ENCODE measurements around the gene CDNF. TPM values are rescaled to one million over a fixed set of nuclear protein-coding genes. Genes with fewer than 3 reads are reported as not detected.

The CDNF gene
- polyA plus RNA-seq, 1 donor (not counting 4 experiments of a cell fraction or from before 2014, with no cell fraction given) = 1.4 TPM

DNA sequence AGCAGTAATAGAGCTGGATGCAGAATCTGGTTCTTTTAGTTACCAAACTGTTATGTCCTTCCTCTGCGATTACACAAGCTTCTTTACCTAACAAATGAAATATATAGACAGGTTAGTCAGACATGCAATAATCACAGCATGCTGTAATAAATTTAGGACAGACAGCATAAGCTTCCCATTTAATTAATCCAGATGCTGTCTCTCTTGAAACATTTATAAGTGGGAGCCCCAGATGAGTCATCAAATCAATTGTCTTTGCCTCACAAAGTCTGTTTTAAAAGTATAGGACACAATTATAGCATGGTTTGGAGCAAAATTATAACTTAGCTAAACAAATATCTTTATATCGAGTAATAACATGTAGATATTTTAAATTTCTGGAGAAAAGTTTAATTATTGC, 1.6 kb downstream of the CDNF start:
- DNase-seq (ENCODE audit: low read depth, low spot score) (no peak), FAIRE-seq (no peak)
- Histone ChIP-seq H2AFZ (ENCODE audit: control insufficient read depth, low read length) (no peak overlapping the region), H3K9me1 (ENCODE audit: control insufficient read depth, extremely low read depth, insufficient read depth, low read length) (no peaks in the 10 kb centered on the region), H4K20me1 (ENCODE audit: control insufficient read depth, extremely low read depth, insufficient read depth, low read length) (no peaks in the 10 kb centered on the region), H3K79me2 (ENCODE audit: control insufficient read depth, insufficient read depth, low read length) (peaks cover 30% of the 10 kb centered on the region), H3K36me3 (ENCODE audit: control insufficient read depth in 2 of 2, extremely low read depth in 1 of 2, insufficient read depth in 2 of 2, low read length in 2 of 2) (no peaks in the 10 kb centered on the region), H3K4me2 (ENCODE audit: control insufficient read depth, extremely low read depth, insufficient read depth, low read depth, low read length) (no peak overlapping the region), H3K27ac (ENCODE audit: control insufficient read depth, insufficient read depth, low read length) (no peak overlapping the region), H3K4me1 (ENCODE audit: control insufficient read depth, extremely low read depth, insufficient read depth, low read length) (peaks cover 12% of the 10 kb centered on the region), H3K27me3 (ENCODE audit: control insufficient read depth, extremely low read depth, insufficient read depth, low read length) (no peaks in the 10 kb centered on the region), H3K4me3 (ENCODE audit: control insufficient read depth in 2 of 3, extremely low read depth in 1 of 3, insufficient read depth in 2 of 3, low read depth in 1 of 3, low read length in 3 of 3) (no peak overlapping the region), H3K9ac (ENCODE audit: control insufficient read depth, extremely low read depth, insufficient read depth, low read length) (no peak overlapping the region), H3K9me3 (ENCODE audit: control insufficient read depth, low read depth, low read length) (no peaks in the 10 kb centered on the region)
- dilution Hi-C loops (cut with MboI; ENCODE audit: extremely low pct_ligation_motif_present, low sequenced_read_pairs) = no loop called here
- no peak for TF ChIP-seq CTCF (optimal IDR thresholded peaks at IDR 0.05 in 1 of 3, IDR thresholded peaks at IDR 0.05 in 1 of 3, conservative IDR thresholded peaks at IDR 0.05 in 1 of 3; ENCODE audit: extremely low read depth in 1 of 3, insufficient read depth in 2 of 3, low read length in 3 of 3)
- no peak for TF ChIP-seq EZH2 (IDR thresholded peaks at IDR 0.05; ENCODE audit: low read length)

GRCh38 chr10:14833106-14833505, 4.7 kb downstream of the CDNF start:
- DNase-seq (ENCODE audit: low read depth, low spot score) = no peak
- Histone ChIP-seq H3K27me3 (ENCODE audit: control insufficient read depth, extremely low read depth, insufficient read depth, low read length) (no peaks in the 10 kb centered on the region), H3K27ac (ENCODE audit: control insufficient read depth, insufficient read depth, low read length) (no peak overlapping the region), H3K36me3 (ENCODE audit: control insufficient read depth in 2 of 2, extremely low read depth in 1 of 2, insufficient read depth in 2 of 2, low read length in 2 of 2) (no peaks in the 10 kb centered on the region), H3K9me3 (ENCODE audit: control insufficient read depth, low read depth, low read length) (no peaks in the 10 kb centered on the region), H4K20me1 (ENCODE audit: control insufficient read depth, extremely low read depth, insufficient read depth, low read length) (no peaks in the 10 kb centered on the region), H3K4me2 (ENCODE audit: control insufficient read depth, extremely low read depth, insufficient read depth, low read depth, low read length) (no peak overlapping the region), H3K9ac (ENCODE audit: control insufficient read depth, extremely low read depth, insufficient read depth, low read length) (no peak overlapping the region), H3K4me3 (ENCODE audit: control insufficient read depth in 2 of 3, extremely low read depth in 1 of 3, insufficient read depth in 2 of 3, low read depth in 1 of 3, low read length in 3 of 3) (no peak overlapping the region), H2AFZ (ENCODE audit: control insufficient read depth, low read length) (no peak overlapping the region), H3K79me2 (ENCODE audit: control insufficient read depth, insufficient read depth, low read length) (peaks cover under 1% of the 10 kb centered on the region), H3K4me1 (ENCODE audit: control insufficient read depth, extremely low read depth, insufficient read depth, low read length) (peaks cover 7% of the 10 kb centered on the region), H3K9me1 (ENCODE audit: control insufficient read depth, extremely low read depth, insufficient read depth, low read length) (no peaks in the 10 kb centered on the region)
- no peak for FAIRE-seq
- TF ChIP-seq CTCF (optimal IDR thresholded peaks at IDR 0.05 in 1 of 3, IDR thresholded peaks at IDR 0.05 in 1 of 3, conservative IDR thresholded peaks at IDR 0.05 in 1 of 3; ENCODE audit: extremely low read depth in 1 of 3, insufficient read depth in 2 of 3, low read length in 3 of 3) (no peak), EZH2 (IDR thresholded peaks at IDR 0.05; ENCODE audit: low read length) (no peak)
- dilution Hi-C loops (cut with MboI; ENCODE audit: extremely low pct_ligation_motif_present, low sequenced_read_pairs) = no loop called here
